ENCODE measurements around the gene HPS6. TPM values are rescaled to one million over a fixed set of nuclear protein-coding genes. Genes with fewer than 3 reads are reported as not detected.

The HPS6 gene
- total RNA-seq, 2 experiments from 2014 or later = 21.7 to 28.2 TPM

DNA sequence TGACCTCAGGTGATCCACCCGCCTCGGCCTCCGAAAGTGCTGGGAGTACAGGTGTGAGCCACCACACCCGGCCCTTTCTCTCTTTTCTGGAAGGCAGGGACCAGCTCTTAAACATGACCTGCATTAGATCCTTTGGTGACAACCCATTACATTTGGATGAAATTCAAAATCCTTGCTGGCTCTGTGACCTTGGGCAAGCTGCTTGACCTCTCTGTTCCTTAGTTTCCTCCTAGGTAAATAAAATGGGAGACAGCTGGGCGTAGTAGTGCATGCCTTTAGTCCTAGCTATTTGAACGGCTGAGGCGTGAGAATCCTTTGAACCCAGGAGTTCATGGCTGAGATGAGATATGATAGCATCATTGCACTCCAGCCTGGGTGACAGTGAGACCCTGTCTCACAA is 31.3 kb downstream of the HPS6 start:
- Histone ChIP-seq H3K9me2 (ENCODE audit: insufficient read depth, low read length) (no peaks in the 10 kb centered on the region), H3K4me1 (ENCODE audit: insufficient read depth, low read length, poor library complexity, severe bottlenecking) (no peaks in the 10 kb centered on the region), H3K79me2 (ENCODE audit: insufficient read depth, low read depth, low read length) (no peaks in the 10 kb centered on the region), H4K20me1 (ENCODE audit: insufficient read depth, low read length) (no peaks in the 10 kb centered on the region), H3K4me2 (ENCODE audit: low read length) (no peak overlapping the region), H2AFZ (ENCODE audit: low read length) (no peak overlapping the region), H3K4me3 (ENCODE audit: low read depth, low read length, poor library complexity, severe bottlenecking) (no peak overlapping the region), H3K9me3 (ENCODE audit: low read length) (no peaks in the 10 kb centered on the region), H3K36me3 (ENCODE audit: insufficient read depth, low read length) (no peaks in the 10 kb centered on the region), H3K27ac (ENCODE audit: low read depth, low read length, poor library complexity, severe bottlenecking) (no peak overlapping the region)
- TF ChIP-seq, protein P1, sequence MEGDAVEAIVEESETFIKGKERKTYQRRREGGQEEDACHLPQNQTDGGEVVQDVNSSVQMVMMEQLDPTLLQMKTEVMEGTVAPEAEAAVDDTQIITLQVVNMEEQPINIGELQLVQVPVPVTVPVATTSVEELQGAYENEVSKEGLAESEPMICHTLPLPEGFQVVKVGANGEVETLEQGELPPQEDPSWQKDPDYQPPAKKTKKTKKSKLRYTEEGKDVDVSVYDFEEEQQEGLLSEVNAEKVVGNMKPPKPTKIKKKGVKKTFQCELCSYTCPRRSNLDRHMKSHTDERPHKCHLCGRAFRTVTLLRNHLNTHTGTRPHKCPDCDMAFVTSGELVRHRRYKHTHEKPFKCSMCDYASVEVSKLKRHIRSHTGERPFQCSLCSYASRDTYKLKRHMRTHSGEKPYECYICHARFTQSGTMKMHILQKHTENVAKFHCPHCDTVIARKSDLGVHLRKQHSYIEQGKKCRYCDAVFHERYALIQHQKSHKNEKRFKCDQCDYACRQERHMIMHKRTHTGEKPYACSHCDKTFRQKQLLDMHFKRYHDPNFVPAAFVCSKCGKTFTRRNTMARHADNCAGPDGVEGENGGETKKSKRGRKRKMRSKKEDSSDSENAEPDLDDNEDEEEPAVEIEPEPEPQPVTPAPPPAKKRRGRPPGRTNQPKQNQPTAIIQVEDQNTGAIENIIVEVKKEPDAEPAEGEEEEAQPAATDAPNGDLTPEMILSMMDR (conservative IDR thresholded peaks at IDR 0.05; ENCODE audit: low read length) = no peak
- no peak for TF ChIP-seq EZH2phosphoT487 (IDR thresholded peaks at IDR 0.05; ENCODE audit: borderline replicate concordance, low read depth, low read length)
- intact Hi-C loops (cut with micrococcal nuclease; ENCODE audit: unreplicated experiment) = no loop called here
- POLR2A ChIA-PET = interaction anchor here (0.6 kb wide), 1 partner anchor 342 kb away, joined by 6 read pairs; no protein-coding TSS in a partner anchor
- no peak for DNase-seq (ENCODE audit: low spot score)
- no TSS peak for BruUV-seq (replicated peaks)
- CTCF ChIA-PET (ENCODE audit: unreplicated experiment) = no interaction called here

DNA sequence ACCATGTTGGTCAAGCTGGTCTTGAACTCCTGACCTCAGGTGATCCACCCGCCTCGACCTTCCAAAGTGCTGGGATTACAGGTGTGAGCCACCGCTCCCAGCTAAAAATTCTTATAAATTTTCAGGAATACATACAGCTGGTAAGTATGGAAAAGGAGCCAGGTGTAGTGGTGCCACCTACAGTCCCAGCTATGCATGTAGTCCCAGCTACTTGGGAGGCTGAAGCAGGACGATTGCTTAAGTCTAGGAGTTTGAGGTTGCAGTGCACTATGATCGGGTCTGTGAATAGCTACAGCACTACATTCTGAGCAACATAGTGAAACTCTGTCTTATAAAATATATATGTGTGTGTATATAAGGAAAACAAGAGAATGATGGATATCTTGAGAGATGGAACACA is 36.0 kb downstream of the HPS6 start:
- Histone ChIP-seq H2AFZ (ENCODE audit: low read length) (no peak overlapping the region), H3K9me2 (ENCODE audit: insufficient read depth, low read length) (no peaks in the 10 kb centered on the region), H3K9me3 (ENCODE audit: low read length) (no peaks in the 10 kb centered on the region), H3K79me2 (ENCODE audit: insufficient read depth, low read depth, low read length) (no peaks in the 10 kb centered on the region), H4K20me1 (ENCODE audit: insufficient read depth, low read length) (no peaks in the 10 kb centered on the region), H3K4me2 (ENCODE audit: low read length) (no peak overlapping the region), H3K36me3 (ENCODE audit: insufficient read depth, low read length) (peaks cover 3% of the 10 kb centered on the region; the same call in 1 of the 2 replicates), H3K27ac (ENCODE audit: low read depth, low read length, poor library complexity, severe bottlenecking) (no peak overlapping the region), H3K4me3 (ENCODE audit: low read depth, low read length, poor library complexity, severe bottlenecking) (no peak overlapping the region), H3K4me1 (ENCODE audit: insufficient read depth, low read length, poor library complexity, severe bottlenecking) (no peaks in the 10 kb centered on the region)
- POLR2A ChIA-PET = interaction anchor here (0.6 to 1.6 kb wide), 4 partner anchors 12 to 1556 kb away, joined by 3 to 6 read pairs (median 3); no protein-coding TSS in a partner anchor
- intact Hi-C loops (cut with micrococcal nuclease; ENCODE audit: unreplicated experiment) = no loop called here
- no TSS peak for BruUV-seq (replicated peaks)
- no peak for DNase-seq (ENCODE audit: low spot score)
- CTCF ChIA-PET (ENCODE audit: unreplicated experiment) = no interaction called here
- TF ChIP-seq, protein P1 (conservative IDR thresholded peaks at IDR 0.05; ENCODE audit: low read length) = no peak
- no peak for TF ChIP-seq EZH2phosphoT487 (IDR thresholded peaks at IDR 0.05; ENCODE audit: borderline replicate concordance, low read depth, low read length)

DNA sequence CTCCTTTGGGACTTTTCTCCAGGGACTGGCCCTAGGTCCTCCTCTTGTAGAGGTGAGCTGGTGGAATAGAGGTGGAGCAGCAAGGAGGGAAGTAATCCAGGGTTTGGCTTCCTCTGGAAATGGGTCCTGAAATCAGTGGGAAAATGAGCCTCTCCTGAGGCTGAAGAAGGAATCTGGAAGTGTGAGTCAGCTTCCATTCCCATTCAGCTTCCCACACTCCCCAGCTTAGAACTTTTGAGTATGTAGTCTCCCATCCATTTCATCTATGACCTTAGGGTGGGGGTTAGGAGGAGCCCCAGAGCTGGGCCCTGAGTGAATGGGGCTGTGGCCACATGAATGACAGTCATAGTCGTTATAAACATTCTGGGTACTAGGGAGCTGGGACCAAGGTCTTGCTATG is 37.3 kb downstream of the HPS6 start:
- H4K20me1 ChIP-seq (ENCODE audit: insufficient read depth, low read length) = no peaks in the 10 kb centered on the region
- no peaks in the 10 kb centered on the region for H3K9me2 ChIP-seq (ENCODE audit: insufficient read depth, low read length)
- ChIA-PET POLR2A (interaction anchor here (0.7 to 0.8 kb wide), 3 partner anchors 11 to 37 kb away, joined by 3 read pairs; no protein-coding TSS in a partner anchor), CTCF (ENCODE audit: unreplicated experiment) (no interaction called here)
- no peaks in the 10 kb centered on the region for H3K79me2 ChIP-seq (ENCODE audit: insufficient read depth, low read depth, low read length)
- DNase-seq (ENCODE audit: low spot score) = no peak
- BruUV-seq (replicated peaks) = no TSS peak
- no peaks in the 10 kb centered on the region for H3K9me3 ChIP-seq (ENCODE audit: low read length)
- no peaks in the 10 kb centered on the region for H3K4me1 ChIP-seq (ENCODE audit: insufficient read depth, low read length, poor library complexity, severe bottlenecking)
- no peak overlapping the region for H3K27ac ChIP-seq (ENCODE audit: low read depth, low read length, poor library complexity, severe bottlenecking)
- intact Hi-C loops (cut with micrococcal nuclease; ENCODE audit: unreplicated experiment) = no loop called here
- no peak overlapping the region for H3K4me2 ChIP-seq (ENCODE audit: low read length)
- no peak overlapping the region for H2AFZ ChIP-seq (ENCODE audit: low read length)
- peaks cover 13% of the 10 kb centered on the region; the same call in 1 of the 2 replicates for H3K36me3 ChIP-seq (ENCODE audit: insufficient read depth, low read length)
- TF ChIP-seq, protein P1 (conservative IDR thresholded peaks at IDR 0.05; ENCODE audit: low read length) = no peak
- TF ChIP-seq EZH2phosphoT487 (IDR thresholded peaks at IDR 0.05; ENCODE audit: borderline replicate concordance, low read depth, low read length) = no peak
- no peak overlapping the region for H3K4me3 ChIP-seq (ENCODE audit: low read depth, low read length, poor library complexity, severe bottlenecking)
